Measurements from ENCODE around the gene ANKS4B. TPM values are rescaled to one million over a fixed set of nuclear protein-coding genes. Genes with fewer than 3 reads are reported as not detected.

ANKS4B gene
- total RNA-seq, 1 experiment from 2014 or later: 0.09 TPM

- no peaks in the 10 kb centered on the region for H3K79me1 ChIP-seq (ENCODE audit: insufficient read depth, low read depth, low read length, poor library complexity, severe bottlenecking)
- H3K9ac ChIP-seq (ENCODE audit: extremely low read depth, insufficient read length, low read length): no peak overlapping the region
- H3T11ph ChIP-seq (ENCODE audit: low read length): no peak overlapping the region
- H3K4ac ChIP-seq (ENCODE audit: low read depth, low read length): no peak overlapping the region
- H2BK15ac ChIP-seq (ENCODE audit: low read depth, low read length): no peak overlapping the region
- no peak overlapping the region for H2BK12ac ChIP-seq (ENCODE audit: insufficient read length, low read depth, low read length)
- H3K4me1 ChIP-seq (ENCODE audit: insufficient read depth, low read length): no peaks in the 10 kb centered on the region
- WGBS (ENCODE audit: extremely low coverage, insufficient read length, low lambda C conversion rate): no CpG with 5 or more reads among the region's 1 CpG
- no peak for TF ChIP-seq CTCF (conservative IDR thresholded peaks at IDR 0.05)
- H3K4me2 ChIP-seq (ENCODE audit: insufficient read depth, insufficient read length, low read length): no peak overlapping the region
- H2AK5ac ChIP-seq (ENCODE audit: insufficient read length, low read length): no peak overlapping the region
- H3K27me3 ChIP-seq (ENCODE audit: insufficient read depth, low read length): no peaks in the 10 kb centered on the region
- Mint-ChIP-seq H3K36me3 (ENCODE audit: insufficient read depth in 1 of 3, low read depth in 3 of 3) (no peaks in the 10 kb centered on the region), H3K4me1 (peaks cover 0 to 3% of the 10 kb centered on the region in 2 experiments; a peak in 1 of 4 replicates), H3K27ac (no peak overlapping the region), H3K9me3 (no peaks in the 10 kb centered on the region), H3K27me3 (ENCODE audit: low read depth) (no peaks in the 10 kb centered on the region; the same call in none of the 2 replicates), H3K4me3 (no peak overlapping the region)
- H3K56ac ChIP-seq (ENCODE audit: insufficient read length, low read depth, low read length): no peak overlapping the region
- no peak overlapping the region for H4K8ac ChIP-seq (replicated peaks; ENCODE audit: insufficient read length, low read depth, low read length)
- no peak overlapping the region for H3K27ac ChIP-seq (ENCODE audit: insufficient read length, low read depth, low read length)
- H3K14ac ChIP-seq (ENCODE audit: insufficient read depth, low read length): no peak overlapping the region
- H2BK5ac ChIP-seq (ENCODE audit: insufficient read length, low read length): no peak overlapping the region
- H3K23ac ChIP-seq (ENCODE audit: insufficient read length, low read depth, low read length): no peak overlapping the region
- H3K9me3 ChIP-seq (ENCODE audit: control insufficient read depth, low read depth, low read length): no peaks in the 10 kb centered on the region
- no peak overlapping the region for H2AFZ ChIP-seq (ENCODE audit: low read length)
- no peaks in the 10 kb centered on the region for H4K20me1 ChIP-seq (ENCODE audit: control insufficient read depth, insufficient read depth, insufficient read length)
- H3K79me2 ChIP-seq (ENCODE audit: insufficient read depth, low read length): no peaks in the 10 kb centered on the region
- H3K18ac ChIP-seq (ENCODE audit: insufficient read length, low read depth, low read length): no peak overlapping the region
- no peak for DNase-seq
- no peak overlapping the region for H4K91ac ChIP-seq (ENCODE audit: insufficient read length, low read depth, low read length)
- H4K5ac ChIP-seq (ENCODE audit: insufficient read length, low read depth, low read length): no peak overlapping the region
- H2BK20ac ChIP-seq (ENCODE audit: low read depth, low read length, poor library complexity, severe bottlenecking): no peak overlapping the region
- no peak overlapping the region for H2BK120ac ChIP-seq (ENCODE audit: low read depth, low read length, poor library complexity, severe bottlenecking)
- H3K23me2 ChIP-seq (ENCODE audit: insufficient read length, low read depth, low read length, poor library complexity, severe bottlenecking): no peaks in the 10 kb centered on the region
Observed at GRCh38 chr16:21197112-21197511, 36.4 kb upstream of the ANKS4B start.
